HG03045 (cell line): ENCODE measurements around the gene FAM199X.
"Not testable (repeated sequence)": the region's sequence is repeated elsewhere in the genome, so short reads cannot be mapped to it uniquely, and the experiment has no call there.

Experiments
- ATAC-seq: cut with Tn5 transposase; IDR thresholded peaks from one replicate; pipeline ENCODE4 v1.9.1; 2021; ENCODE audit warnings: mild to moderate bottlenecking, moderate library complexity; ENCODE audit not compliant: unreplicated experiment

FAM199X gene

DNA sequence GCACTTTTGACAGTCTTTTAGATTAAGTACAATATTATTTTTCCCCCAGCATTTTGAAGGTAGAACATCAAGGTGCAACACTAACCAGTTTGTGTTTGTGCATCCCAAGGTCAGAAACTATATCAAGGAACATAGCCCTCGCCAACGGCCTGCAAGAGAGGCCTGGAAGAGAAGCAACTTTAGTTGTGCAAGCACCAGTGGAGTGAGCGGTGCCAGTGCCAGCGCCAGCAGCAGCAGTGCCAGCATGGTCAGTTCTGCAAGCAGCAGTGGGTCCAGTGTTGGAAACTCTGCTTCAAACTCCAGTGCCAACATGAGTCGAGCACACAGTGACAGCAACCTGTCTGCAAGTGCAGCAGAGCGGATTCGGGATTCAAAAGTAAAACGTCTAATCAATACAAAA is 21.7 kb downstream of the FAM199X start:
- no peak for ATAC-seq

DNA sequence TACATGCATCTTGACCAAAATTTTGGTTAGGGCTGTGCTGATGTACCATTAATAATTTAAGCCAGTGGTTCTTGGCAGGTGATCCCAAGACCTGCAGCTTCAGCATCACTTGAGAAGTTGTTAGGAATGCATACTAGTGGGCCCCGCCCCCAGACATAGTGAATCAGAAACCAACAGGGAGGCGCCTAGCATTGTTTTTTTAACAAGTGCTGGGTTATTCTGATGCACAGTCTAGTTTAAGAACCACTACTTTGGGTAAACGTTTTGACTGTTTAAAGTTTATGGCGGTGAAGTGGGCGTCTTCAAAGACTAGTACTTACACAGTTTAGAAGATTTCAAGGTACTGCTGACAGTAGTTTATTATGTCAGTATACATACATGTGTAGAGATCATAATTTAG is 23.6 kb downstream of the FAM199X start:
- no peak for ATAC-seq

DNA sequence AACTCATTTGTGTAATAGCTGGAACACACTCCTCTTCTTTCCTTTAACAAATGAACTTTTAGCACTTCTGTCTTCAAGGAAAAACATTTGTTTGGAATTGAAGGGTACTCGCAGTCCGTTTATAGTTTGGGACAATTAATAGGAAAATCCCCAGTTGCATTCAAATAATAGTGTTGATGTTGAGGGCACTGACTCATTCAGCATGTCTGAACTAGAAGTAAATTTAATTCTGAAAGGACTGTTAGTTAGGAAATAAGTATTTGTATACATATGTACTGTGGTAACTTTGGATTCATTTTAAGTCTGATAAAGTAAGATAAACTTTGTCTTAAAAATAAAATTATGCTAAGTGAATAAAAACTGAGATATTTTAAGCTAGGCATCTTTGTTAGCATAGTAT is 27.2 kb downstream of the FAM199X start:
- ATAC-seq, result no peak

DNA sequence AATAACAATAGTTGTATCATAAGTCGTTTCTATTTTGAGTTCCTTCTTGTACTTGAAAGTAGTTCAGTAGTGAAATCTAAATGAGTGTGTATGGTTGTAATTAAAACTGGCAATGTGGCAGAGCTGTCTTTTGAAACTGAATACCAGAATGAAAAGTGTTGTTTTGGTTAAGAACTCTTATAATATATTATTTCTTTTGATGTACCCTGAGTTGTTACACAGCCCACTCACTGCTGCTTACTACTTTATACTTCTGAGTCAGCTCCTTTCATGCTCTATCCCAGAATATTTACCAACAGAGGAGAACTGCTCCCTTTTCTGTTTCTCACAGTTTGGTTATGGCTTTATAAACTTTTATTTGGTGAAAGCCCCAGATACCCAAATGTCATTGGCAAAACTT is 28.8 kb downstream of the FAM199X start:
- no peak for ATAC-seq

DNA sequence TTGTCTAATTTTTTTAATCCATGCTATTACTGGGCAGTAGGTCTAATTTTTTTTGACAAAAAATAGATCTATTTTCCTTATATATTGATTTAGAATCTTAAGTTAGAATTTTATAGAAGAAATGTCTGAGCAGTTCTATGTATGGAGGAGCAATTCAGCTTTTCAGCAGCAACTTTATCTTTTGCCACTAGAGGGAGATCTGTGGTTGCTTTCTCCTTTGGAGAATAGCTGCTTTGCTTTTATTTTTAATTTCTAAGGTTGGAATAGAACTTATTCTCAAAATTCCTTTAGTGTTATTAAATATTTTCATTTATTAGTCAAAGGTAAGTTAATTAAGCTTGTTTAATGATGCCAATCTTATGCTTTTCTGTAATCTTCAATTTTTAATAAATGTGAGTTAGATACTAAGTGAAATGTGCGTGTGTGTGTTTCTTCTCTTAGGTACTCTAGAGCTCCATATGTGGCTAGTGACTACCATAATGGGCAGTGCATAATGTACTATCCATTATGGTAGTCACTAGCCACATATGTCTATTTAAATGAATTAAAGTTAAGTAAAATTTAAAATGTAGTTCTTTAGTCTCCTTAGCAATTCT is 29.3 kb downstream of the FAM199X start:
- no peak for ATAC-seq

DNA sequence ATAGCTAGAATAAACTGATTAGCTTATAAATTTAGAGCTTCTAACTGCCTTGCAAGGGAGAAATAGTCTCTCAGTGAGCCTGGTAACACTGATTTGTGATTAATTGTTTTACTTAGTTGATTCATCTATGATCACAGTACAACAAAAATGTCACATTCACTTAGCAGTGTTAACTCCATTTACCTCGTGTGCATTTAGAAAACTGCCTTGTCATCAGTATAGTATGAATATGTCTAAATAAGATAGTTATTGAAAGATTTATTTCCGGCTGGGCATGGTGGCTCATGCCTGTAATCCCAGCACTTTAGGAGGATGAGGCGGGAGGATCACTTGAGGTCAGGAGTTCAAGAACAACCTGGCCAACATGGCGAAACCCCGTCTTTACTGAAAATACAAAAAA is 39.3 kb downstream of the FAM199X start:
- ATAC-seq, result no peak

DNA sequence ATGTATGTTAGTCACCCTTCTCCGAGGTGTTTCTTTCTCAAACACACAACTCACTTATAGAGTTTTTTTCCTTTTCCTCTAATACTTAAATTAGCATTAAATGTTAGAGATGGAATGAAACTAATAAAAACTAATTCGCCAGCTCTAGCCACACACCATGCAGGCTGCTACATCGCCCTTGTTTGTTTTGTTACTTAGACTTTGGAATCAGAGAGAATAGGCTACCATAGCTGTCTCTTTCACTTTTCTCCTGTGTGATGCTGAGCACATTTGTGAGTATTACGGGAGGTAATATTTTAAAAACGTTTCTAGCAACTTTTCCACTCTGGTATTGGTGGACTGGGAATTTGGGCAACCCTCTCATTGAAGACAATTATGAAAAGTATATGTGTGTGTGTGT is 44.9 kb downstream of the FAM199X start:
- no peak for ATAC-seq

DNA sequence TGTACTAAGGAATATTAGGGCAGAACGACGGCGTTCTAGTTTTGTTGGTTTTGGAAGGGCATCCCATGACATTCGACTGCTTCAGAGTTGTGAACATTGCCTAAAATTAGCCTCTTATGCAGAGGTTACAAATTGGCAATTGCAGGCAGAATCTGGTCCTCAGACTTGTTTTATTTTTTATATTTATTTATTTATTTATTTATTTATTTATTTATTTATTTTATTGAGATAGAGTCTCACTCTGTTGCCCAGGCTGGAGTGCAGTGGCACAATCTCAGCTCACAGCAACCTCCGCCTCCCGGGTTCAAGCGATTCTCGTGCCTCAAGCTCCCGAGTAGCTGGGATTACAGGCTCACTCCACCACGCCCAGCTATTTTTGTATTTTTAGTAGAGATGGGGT is 63.8 kb downstream of the FAM199X start:
- not testable (repeated sequence) for ATAC-seq
